Posterior cingulate gyrus (tissue), 11 donors: ENCODE data around the gene GASK1A.
A peak's percentile ranks its signal among the peaks of the same experiment; 100 is the strongest.

Experiments
- DNase-seq, 10 donors: peaks; one replicate each; pipeline versions ENCODE4 v3.0.0 to v3.0.0-alpha.2; 2020 to 2021; ENCODE audit warnings: mixed read lengths in 3 of 10
- intact Hi-C: fragments of 100-400 bp; cut with DNase I; formaldehyde crosslinking; loops from one replicate; pipeline ENCODE4 v1.15.1; 2023

The GASK1A gene

GRCh38 chr3:43104660-43105595 lies 125.8 kb downstream of the GASK1A start:
- peak in 2 of 10 donors; percentile 81 to 86 for DNase-seq
- intact Hi-C loops, result no loop called here

- peak; percentile 82 to 98 (median 88) for DNase-seq
- intact Hi-C loops, result no loop called here
Measured at GRCh38 chr3:43105596-43106292, 126.6 kb downstream of the GASK1A start, which contains the start of gene POMGNT2. Gene POMGNT2 (minus strand): TSS chr3:43106079. CDS start chr3:43081431, 24,648 bp downstream.

GRCh38 chr3:43106293-43106628 lies 127.2 kb downstream of the GASK1A start:
- intact Hi-C loops, result no loop called here
- no peak for DNase-seq
